Transverse colon (tissue), 4 donors: ENCODE results near the gene KMT2A.

Experiments
- CTCF ChIP-seq, 5 experiments: fragments of 200-600 bp in 3 of 5; fragments of 450-650 bp in 2 of 5; sonication (generic) in 3 of 5; IDR thresholded peaks; 1 replicate in 2 of 5; 2 replicates in 3 of 5; pipeline ENCODE4 v1.5.1; 2016 to 2017; ENCODE audit warnings: antibody characterized with exemption in 5 of 5, inconsistent platforms in 3 of 5, mild to moderate bottlenecking in 2 of 5, moderate library complexity in 1 of 5
- POLR2AphosphoS5 ChIP-seq, 3 donors: sonication (generic); formaldehyde crosslinking; IDR thresholded peaks; one replicate each; pipeline ENCODE4 v1.6.1; 2016; ENCODE audit warnings: antibody characterized with exemption in 3 of 3

GRCh38 chr11:118526688-118527087 is 90.4 kb downstream of the KMT2A start:
- TF ChIP-seq POLR2AphosphoS5 (IDR thresholded peaks at IDR 0.05), result no peak
- no peak for TF ChIP-seq CTCF (IDR thresholded peaks at IDR 0.05)
